ENCODE data around the gene PIM3. TPM values are rescaled to one million over a fixed set of nuclear protein-coding genes. Genes with fewer than 3 reads are reported as not detected.

The PIM3 gene
- total RNA-seq, 2 experiments from 2014 or later = 202 to 210 TPM

GRCh38 chr22:49962751-49963646, 2.4 kb downstream of the PIM3 start:
- H3K4me3 Mint-ChIP-seq = peak overlapping the region; percentile 91
- DNase-seq = no peak
- H3K9me3 Mint-ChIP-seq = no peaks in the 10 kb centered on the region
- no peaks in the 10 kb centered on the region for H3K27me3 Mint-ChIP-seq (ENCODE audit: low read depth)
- intact Hi-C loops (cut with micrococcal nuclease) = loop anchor here (1.0 to 5.0 kb wide), 5 partner anchors 27 to 509 kb away; no protein-coding TSS in a partner anchor
- CTCF ChIA-PET = interaction anchor here (1.0 to 1.3 kb wide), 3 partner anchors 9 to 67 kb away, joined by 3 to 6 read pairs (median 4); no protein-coding TSS in a partner anchor
- H3K27ac Mint-ChIP-seq = peak overlapping the region; percentile 93
- H3K36me3 Mint-ChIP-seq (ENCODE audit: low read depth) = peaks cover 35% of the 10 kb centered on the region
- peaks cover 35% of the 10 kb centered on the region for H3K4me1 Mint-ChIP-seq (ENCODE audit: low read depth)

GRCh38 chr22:49963647-49964026, 3.1 kb downstream of the PIM3 start:
- Mint-ChIP-seq H3K36me3 (ENCODE audit: low read depth) (peaks cover 35% of the 10 kb centered on the region), H3K9me3 (no peaks in the 10 kb centered on the region), H3K4me3 (peak overlapping the region; percentile 91), H3K4me1 (ENCODE audit: low read depth) (peaks cover 36% of the 10 kb centered on the region), H3K27me3 (ENCODE audit: low read depth) (no peaks in the 10 kb centered on the region), H3K27ac (peak overlapping the region; percentile 93)
- intact Hi-C loops (cut with micrococcal nuclease) = loop anchor here (5.0 kb wide), 2 partner anchors 229 to 509 kb away; no protein-coding TSS in a partner anchor
- CTCF ChIA-PET = no interaction called here
- DNase-seq = no peak

GRCh38 chr22:49964136-49965090, 3.8 kb downstream of the PIM3 start:
- CTCF ChIA-PET = no interaction called here
- H3K27ac Mint-ChIP-seq = peak overlapping the region; percentile 93
- peaks cover 32% of the 10 kb centered on the region for H3K4me1 Mint-ChIP-seq (ENCODE audit: low read depth)
- H3K4me3 Mint-ChIP-seq = peak overlapping the region; percentile 91
- peaks cover 35% of the 10 kb centered on the region for H3K36me3 Mint-ChIP-seq (ENCODE audit: low read depth)
- intact Hi-C loops (cut with micrococcal nuclease) = loop anchor here (5.0 kb wide), 2 partner anchors 228 to 508 kb away; no protein-coding TSS in a partner anchor
- DNase-seq = no peak
- H3K9me3 Mint-ChIP-seq = no peaks in the 10 kb centered on the region
- H3K27me3 Mint-ChIP-seq (ENCODE audit: low read depth) = no peaks in the 10 kb centered on the region

GRCh38 chr22:49965091-49966040, 4.8 kb downstream of the PIM3 start:
- peak; percentile 32 for DNase-seq
- Mint-ChIP-seq H3K9me3 (no peaks in the 10 kb centered on the region), H3K4me1 (ENCODE audit: low read depth) (peaks cover 41% of the 10 kb centered on the region), H3K27me3 (ENCODE audit: low read depth) (no peaks in the 10 kb centered on the region), H3K27ac (peak overlapping the region; percentile 93), H3K4me3 (peak overlapping the region; percentile 91), H3K36me3 (ENCODE audit: low read depth) (peaks cover 35% of the 10 kb centered on the region)
- CTCF ChIA-PET = interaction anchor here (1.0 kb wide), 1 partner anchor 34 kb away, joined by 4 read pairs; no protein-coding TSS in a partner anchor
- intact Hi-C loops (cut with micrococcal nuclease) = no loop called here

- Mint-ChIP-seq H3K9me3 (no peaks in the 10 kb centered on the region), H3K36me3 (ENCODE audit: low read depth) (peaks cover 39% of the 10 kb centered on the region), H3K27me3 (ENCODE audit: low read depth) (no peaks in the 10 kb centered on the region), H3K4me1 (ENCODE audit: low read depth) (peaks cover 45% of the 10 kb centered on the region), H3K27ac (peak overlapping the region; percentile 65), H3K4me3 (peak overlapping the region; percentile 43)
- peak; percentile 25 for DNase-seq
- CTCF ChIA-PET = interaction anchor here (1.0 to 1.6 kb wide), 3 partner anchors 35 to 64 kb away, joined by 4 to 7 read pairs (median 7); no protein-coding TSS in a partner anchor
- intact Hi-C loops (cut with micrococcal nuclease) = no loop called here
Measured at GRCh38 chr22:49966041-49966773, 5.6 kb downstream of the PIM3 start.

- peak; percentile 41 for DNase-seq
- intact Hi-C loops (cut with micrococcal nuclease) = no loop called here
- peaks cover 32% of the 10 kb centered on the region for H3K36me3 Mint-ChIP-seq (ENCODE audit: low read depth)
- H3K27ac Mint-ChIP-seq = peak overlapping the region; percentile 68
- peak overlapping the region; percentile 43 for H3K4me3 Mint-ChIP-seq
- no peaks in the 10 kb centered on the region for H3K27me3 Mint-ChIP-seq (ENCODE audit: low read depth)
- CTCF ChIA-PET = interaction anchor here (0.6 to 1.6 kb wide), 4 partner anchors 9 to 63 kb away, joined by 4 to 7 read pairs (median 6); no protein-coding TSS in a partner anchor
- H3K9me3 Mint-ChIP-seq = no peaks in the 10 kb centered on the region
- H3K4me1 Mint-ChIP-seq (ENCODE audit: low read depth) = peaks cover 45% of the 10 kb centered on the region
Measured at GRCh38 chr22:49966774-49967705, 6.5 kb downstream of the PIM3 start.

- CTCF ChIA-PET = interaction anchor here (1.2 to 1.6 kb wide), 3 partner anchors 27 to 63 kb away, joined by 4 to 7 read pairs (median 7); no protein-coding TSS in a partner anchor
- Mint-ChIP-seq H3K27me3 (ENCODE audit: low read depth) (no peaks in the 10 kb centered on the region), H3K9me3 (no peaks in the 10 kb centered on the region), H3K4me3 (no peak overlapping the region), H3K27ac (peak overlapping the region; percentile 68), H3K4me1 (ENCODE audit: low read depth) (peaks cover 45% of the 10 kb centered on the region), H3K36me3 (ENCODE audit: low read depth) (peaks cover 29% of the 10 kb centered on the region)
- DNase-seq = peak; percentile 23
- intact Hi-C loops (cut with micrococcal nuclease) = no loop called here
Measured at GRCh38 chr22:49967706-49968208, 7.2 kb downstream of the PIM3 start.

GRCh38 chr22:49968313-49968830, 7.8 kb downstream of the PIM3 start:
- CTCF ChIA-PET = interaction anchor here (1.2 kb wide), 1 partner anchor 28 kb away, joined by 4 read pairs; no protein-coding TSS in a partner anchor
- Mint-ChIP-seq H3K9me3 (no peaks in the 10 kb centered on the region), H3K27ac (peak overlapping the region; percentile 43), H3K27me3 (ENCODE audit: low read depth) (no peaks in the 10 kb centered on the region), H3K4me3 (no peak overlapping the region), H3K4me1 (ENCODE audit: low read depth) (peaks cover 45% of the 10 kb centered on the region), H3K36me3 (ENCODE audit: low read depth) (peaks cover 23% of the 10 kb centered on the region)
- peak; percentile 8 for DNase-seq
- intact Hi-C loops (cut with micrococcal nuclease) = no loop called here

- Mint-ChIP-seq H3K36me3 (ENCODE audit: low read depth) (peaks cover 16% of the 10 kb centered on the region), H3K4me1 (ENCODE audit: low read depth) (peaks cover 39% of the 10 kb centered on the region), H3K4me3 (no peak overlapping the region), H3K9me3 (no peaks in the 10 kb centered on the region), H3K27me3 (ENCODE audit: low read depth) (no peaks in the 10 kb centered on the region), H3K27ac (peak overlapping the region; percentile 43)
- intact Hi-C loops (cut with micrococcal nuclease) = no loop called here
- DNase-seq = peak; percentile 12
- CTCF ChIA-PET = no interaction called here
Measured at GRCh38 chr22:49968831-49969661, 8.5 kb downstream of the PIM3 start.

Data from activated naive CD4-positive, alpha-beta T cell treated with anti-CD3 and anti-CD28 coated beads for 36 hours (primary cell).